ENCODE data around the gene NIT1. TPM values are rescaled to one million over a fixed set of nuclear protein-coding genes. Genes with fewer than 3 reads are reported as not detected.
A peak's percentile ranks its signal among the peaks of the same experiment; 100 is the strongest.

NIT1 gene
- total and polyA plus RNA-seq, 2 of the 13 experiments (the other 11 are each of a cell fraction or from before 2014, with no cell fraction given): 22.7 to 31.0 TPM

GRCh38 chr1:161117759-161118581 lies at the start of gene NIT1, which contains the start of gene PFDN2 (continued):
- TF ChIP-seq NR2F1 (CRISPR knock-in tag; IDR thresholded peaks at IDR 0.05): no peak
- TF ChIP-seq CBFB (CRISPR knock-in tag; IDR thresholded peaks at IDR 0.05): peak; percentile 81
- peak; percentile 29 for TF ChIP-seq IKZF4 (CRISPR knock-in tag; IDR thresholded peaks at IDR 0.05; ENCODE audit: borderline replicate concordance, low read depth, not compliant biosample characterization)
- no peak for TF ChIP-seq CENPX (CRISPR knock-in tag; IDR thresholded peaks at IDR 0.05)
- TF ChIP-seq RERE (CRISPR knock-in tag; IDR thresholded peaks at IDR 0.05; ENCODE audit: low read depth): no peak
- TF ChIP-seq ZNF552 (CRISPR knock-in tag; IDR thresholded peaks at IDR 0.05; ENCODE audit: borderline replicate concordance): no peak; the same call in 1 of the 2 replicates
- TF ChIP-seq CEBPB (IDR thresholded peaks at IDR 0.05; ENCODE audit: borderline replicate concordance, low read depth, low read length): peak; percentile 54
- TF ChIP-seq SNAI1 (CRISPR knock-in tag; IDR thresholded peaks at IDR 0.05; ENCODE audit: borderline replicate concordance): peak; percentile 70; the same call in 1 of the 2 replicates
- TF ChIP-seq SMAD1 (CRISPR knock-in tag; IDR thresholded peaks at IDR 0.05; ENCODE audit: borderline replicate concordance, low read depth): no peak
- TF ChIP-seq PHF8 (CRISPR knock-in tag; IDR thresholded peaks at IDR 0.05): peak; percentile 90
- TF ChIP-seq CSRNP1 (CRISPR knock-in tag; IDR thresholded peaks at IDR 0.05): peak; percentile 64; the same call in 1 of the 2 replicates
- TF ChIP-seq ZNF687 (CRISPR knock-in tag; IDR thresholded peaks at IDR 0.05): peak; percentile 93
- no peak for TF ChIP-seq THYN1 (CRISPR knock-in tag; IDR thresholded peaks at IDR 0.05; ENCODE audit: borderline replicate concordance, low read depth)
- TF ChIP-seq THAP7 (CRISPR knock-in tag; IDR thresholded peaks at IDR 0.05): peak; percentile 63; the same call in 1 of the 2 replicates
- no peak for TF ChIP-seq FIP1L1 (IDR thresholded peaks at IDR 0.05; ENCODE audit: borderline replicate concordance, insufficient read depth, low read depth, low read length)
